HEK293 (cell line): ENCODE measurements around the gene TMEM91.

Experiments
- CTCF ChIA-PET: fragments of 350-600 bp; formaldehyde crosslinking; extraction: SDS; loops from one replicate; lab custom pipeline; 2021; ENCODE audit warnings: antibody characterized with exemption; lab: Yijun Ruan, JAX
- POLR2A ChIA-PET: fragments of 300-600 bp; formaldehyde crosslinking; extraction: SDS; loops from one replicate; lab custom pipeline; 2020; ENCODE audit warnings: antibody characterized with exemption, inconsistent platforms; lab: Yijun Ruan, JAX
- H3K27ac ChIP-seq: fragments of 200-500 bp; sonication (Bioruptor generic); 2 replicates; pipeline ENCODE4 v1.5.1; 2014; ENCODE audit warnings: low read depth, low read length, control low read depth, inconsistent platforms; ENCODE audit errors: extremely low read depth
- H3K36me3 ChIP-seq, 2 experiments: fragments of 200-500 bp in 1 of 2; sonication (Bioruptor generic) in 1 of 2; 1 replicate in 1 of 2; 2 replicates in 1 of 2; pipeline ENCODE4 v1.5.1; 2014 to 2017; ENCODE audit warnings: inconsistent platforms in 2 of 2, low read length in 2 of 2; ENCODE audit not compliant: control insufficient read depth in 2 of 2, insufficient read depth in 1 of 2
- H3K4me1 ChIP-seq: fragments of 200-500 bp; sonication (Bioruptor generic); 2 replicates; pipeline ENCODE4 v1.5.1; 2014; ENCODE audit warnings: mild to moderate bottlenecking, low read length, inconsistent platforms; ENCODE audit not compliant: control insufficient read depth, insufficient read depth
- H3K4me3 ChIP-seq: 2 replicates; pipeline ENCODE4 v1.5.1; 2011; ENCODE audit warnings: low read depth, mild to moderate bottlenecking, control low read depth, low read length, moderate library complexity
- H3K9me3 ChIP-seq: fragments of 200-500 bp; sonication (Bioruptor generic); 2 replicates; pipeline ENCODE4 v1.5.1; 2014; ENCODE audit warnings: low read depth, low read length, inconsistent platforms; ENCODE audit not compliant: control insufficient read depth, insufficient read depth
- AEBP2 ChIP-seq: fragments of 450-650 bp; formaldehyde crosslinking; IDR thresholded peaks from 2 replicates; pipeline ENCODE4 v1.5.1; 2016; ENCODE audit warnings: missing biosample characterization, missing genetic modification characterization, borderline replicate concordance
- BCL11A ChIP-seq: fragments of 450-650 bp; formaldehyde crosslinking; IDR thresholded peaks from 2 replicates; pipeline ENCODE4 v1.5.1; 2016; ENCODE audit warnings: low read depth, missing biosample characterization, missing genetic modification characterization
- ELK4 ChIP-seq: IDR thresholded peaks from 2 replicates; pipeline ENCODE4 v1.6.1; 2011; ENCODE audit warnings: mild to moderate bottlenecking, low read depth, low read length, borderline replicate concordance
- KLF1 ChIP-seq: fragments of 450-650 bp; formaldehyde crosslinking; IDR thresholded peaks from 2 replicates; pipeline ENCODE4 v1.5.1; 2016; ENCODE audit warnings: missing biosample characterization, missing genetic modification characterization
- PBX3 ChIP-seq: sonication (generic); formaldehyde crosslinking; IDR thresholded peaks from 2 replicates; pipeline ENCODE4 v1.8.1; 2022; ENCODE audit warnings: mild to moderate bottlenecking, moderate library complexity, missing genetic modification reagents
- PRDM6 ChIP-seq: fragments of 450-650 bp; formaldehyde crosslinking; IDR thresholded peaks from 2 replicates; pipeline ENCODE4 v1.5.1; 2017; ENCODE audit warnings: missing biosample characterization, missing genetic modification characterization
- TCF7L2 ChIP-seq: IDR thresholded peaks from 2 replicates; pipeline ENCODE4 v1.6.1; 2011; ENCODE audit warnings: low read depth, mild to moderate bottlenecking, inconsistent platforms, low read length, moderate library complexity, borderline replicate concordance
- YY1 ChIP-seq: fragments of 450-650 bp; formaldehyde crosslinking; IDR thresholded peaks from 2 replicates; pipeline ENCODE4 v1.5.1; 2018; ENCODE audit warnings: missing biosample characterization, missing genetic modification characterization
- ZBTB21 ChIP-seq: fragments of 450-650 bp; formaldehyde crosslinking; IDR thresholded peaks from 2 replicates; pipeline ENCODE4 v1.5.1; 2017; ENCODE audit warnings: missing biosample characterization, missing genetic modification characterization
- ZBTB8A ChIP-seq: fragments of 450-650 bp; formaldehyde crosslinking; IDR thresholded peaks from 2 replicates; pipeline ENCODE4 v1.5.1; 2016; ENCODE audit warnings: missing biosample characterization, missing genetic modification characterization
- ZFP37 ChIP-seq: fragments of 450-650 bp; formaldehyde crosslinking; IDR thresholded peaks from 2 replicates; pipeline ENCODE4 v1.5.1; 2016; ENCODE audit warnings: missing biosample characterization, missing genetic modification characterization
- ZNF2 ChIP-seq: fragments of 450-650 bp; formaldehyde crosslinking; IDR thresholded peaks from 2 replicates; pipeline ENCODE4 v1.5.1; 2016; ENCODE audit warnings: missing biosample characterization, missing genetic modification characterization
- ZNF221 ChIP-seq: fragments of 450-650 bp; formaldehyde crosslinking; IDR thresholded peaks from 2 replicates; pipeline ENCODE4 v1.5.1; 2017; ENCODE audit warnings: missing biosample characterization, missing genetic modification characterization, borderline replicate concordance
- ZNF292 ChIP-seq: fragments of 450-650 bp; formaldehyde crosslinking; IDR thresholded peaks from 2 replicates; pipeline ENCODE4 v1.5.1; 2016; ENCODE audit warnings: low read depth, missing biosample characterization, missing genetic modification characterization, borderline replicate concordance
- ZNF354C ChIP-seq: fragments of 450-650 bp; formaldehyde crosslinking; IDR thresholded peaks from 2 replicates; pipeline ENCODE4 v1.5.1; 2016; ENCODE audit warnings: missing biosample characterization, missing genetic modification characterization, low read depth, borderline replicate concordance
- ZNF501 ChIP-seq: fragments of 450-650 bp; formaldehyde crosslinking; IDR thresholded peaks from 2 replicates; pipeline ENCODE4 v1.5.1; 2016; ENCODE audit warnings: missing biosample characterization, missing genetic modification characterization
- ZNF521 ChIP-seq: fragments of 450-650 bp; formaldehyde crosslinking; IDR thresholded peaks from 2 replicates; pipeline ENCODE4 v1.5.1; 2017; ENCODE audit warnings: missing biosample characterization, mild to moderate bottlenecking, missing genetic modification characterization
- ZNF529 ChIP-seq: fragments of 450-650 bp; formaldehyde crosslinking; IDR thresholded peaks from 2 replicates; pipeline ENCODE4 v1.5.1; 2017; ENCODE audit warnings: missing genetic modification characterization, missing biosample characterization; ENCODE audit not compliant: insufficient replicate concordance
- ZNF530 ChIP-seq: fragments of 450-650 bp; formaldehyde crosslinking; IDR thresholded peaks from 2 replicates; pipeline ENCODE4 v1.5.1; 2016; ENCODE audit warnings: low read depth, missing biosample characterization, missing genetic modification characterization
- ZNF571 ChIP-seq: fragments of 450-650 bp; formaldehyde crosslinking; IDR thresholded peaks from 2 replicates; pipeline ENCODE4 v1.5.0; 2017; ENCODE audit warnings: missing biosample characterization, missing genetic modification characterization
- ZNF585B ChIP-seq: fragments of 450-650 bp; formaldehyde crosslinking; IDR thresholded peaks from 2 replicates; pipeline ENCODE4 v1.5.1; 2016; ENCODE audit warnings: missing biosample characterization, missing genetic modification characterization
- ZNF610 ChIP-seq: fragments of 450-650 bp; formaldehyde crosslinking; IDR thresholded peaks from 2 replicates; pipeline ENCODE4 v1.5.1; 2016; ENCODE audit warnings: missing biosample characterization, missing genetic modification characterization, borderline replicate concordance
- ZNF623 ChIP-seq: fragments of 450-650 bp; formaldehyde crosslinking; IDR thresholded peaks from 2 replicates; pipeline ENCODE4 v1.5.1; 2016; ENCODE audit warnings: missing biosample characterization, missing genetic modification characterization
- ZNF626 ChIP-seq: fragments of 450-650 bp; sonication (Bioruptor Pico); formaldehyde crosslinking; IDR thresholded peaks from 2 replicates; pipeline ENCODE4 v1.5.1; 2018; ENCODE audit warnings: missing biosample characterization, missing genetic modification characterization, inconsistent platforms
- ZNF660 ChIP-seq: fragments of 450-650 bp; IDR thresholded peaks from 2 replicates; pipeline ENCODE4 v1.5.1; 2018; ENCODE audit warnings: missing biosample characterization, mild to moderate bottlenecking, missing genetic modification characterization
- ZNF692 ChIP-seq: fragments of 450-650 bp; formaldehyde crosslinking; IDR thresholded peaks from 2 replicates; pipeline ENCODE4 v1.5.1; 2016; ENCODE audit warnings: missing biosample characterization, missing genetic modification characterization
- ZNF785 ChIP-seq: fragments of 450-650 bp; formaldehyde crosslinking; IDR thresholded peaks from 2 replicates; pipeline ENCODE4 v1.5.1; 2016; ENCODE audit warnings: missing biosample characterization, missing genetic modification characterization
- ZSCAN5A ChIP-seq: fragments of 450-650 bp; formaldehyde crosslinking; IDR thresholded peaks from 2 replicates; pipeline ENCODE4 v1.5.1; 2016; ENCODE audit warnings: missing biosample characterization, missing genetic modification characterization

Gene TMEM91

GRCh38 chr19:41351339-41352245 is 24.7 kb upstream of the TMEM91 start:
- H3K27ac ChIP-seq: peak overlapping the region; percentile 21; the same call in 1 of the 2 replicates
- no peaks in the 10 kb centered on the region for H3K9me3 ChIP-seq
- H3K36me3 ChIP-seq: peaks cover 14% of the 10 kb centered on the region in 2 experiments; a peak in 2 of 3 replicates
- ChIA-PET CTCF (interaction anchor here (0.5 to 5.3 kb wide), 18 partner anchors 12 to 717 kb away, joined by 3 to 64 read pairs (median 4); partner anchors contain the start of genes B9D2, DMAC2 and RAB4B), POLR2A (interaction anchor here (0.6 to 3.1 kb wide), 14 partner anchors 11 to 88 kb away, joined by 3 to 73 read pairs (median 4); partner anchors contain the start of genes B9D2, DMAC2 and HNRNPUL1)
- H3K4me3 ChIP-seq: peak overlapping the region; percentile 43
- H3K4me1 ChIP-seq: peaks cover 5% of the 10 kb centered on the region; the same call in 1 of the 2 replicates
- TF ChIP-seq TCF7L2 (no peak), ZNF610 (no peak), ZNF292 (tag by site-specific recombination) (no peak), ZBTB21 (tag by site-specific recombination) (no peak), ZNF785 (no peak), ELK4 (no peak), ZNF623 (tag by site-specific recombination) (no peak), KLF1 (tag by site-specific recombination) (peak; percentile 99), ZNF354C (tag by site-specific recombination) (no peak), YY1 (tag by site-specific recombination) (no peak), ZSCAN5A (tag by site-specific recombination) (no peak), ZNF692 (tag by site-specific recombination) (no peak), ZNF221 (tag by site-specific recombination) (no peak), ZNF2 (tag by site-specific recombination) (peak; percentile 20; the same call in 1 of the 2 replicates), ZNF501 (tag by site-specific recombination) (no peak), ZNF529 (no peak), PRDM6 (tag by site-specific recombination) (no peak), ZNF571 (no peak), ZNF521 (tag by site-specific recombination) (no peak), ZNF530 (tag by site-specific recombination) (no peak), ZNF585B (tag by site-specific recombination) (no peak), PBX3 (no peak), ZFP37 (tag by site-specific recombination) (no peak), BCL11A (tag by site-specific recombination) (no peak), ZBTB8A (tag by site-specific recombination) (peak; percentile 13; the same call in 1 of the 2 replicates), ZNF626 (tag by site-specific recombination) (no peak), ZNF660 (tag by site-specific recombination) (no peak), AEBP2 (tag by site-specific recombination) (no peak)
